GM18909 (cell line): ENCODE measurements around the gene PITPNM2.

ENCODE experiments used
- ATAC-seq: cut with Tn5 transposase; IDR thresholded peaks from one replicate; pipeline ENCODE4 v1.9.1; 2021; ENCODE audit warnings: mild to moderate bottlenecking; ENCODE audit not compliant: unreplicated experiment, poor library complexity

PITPNM2 gene

DNA sequence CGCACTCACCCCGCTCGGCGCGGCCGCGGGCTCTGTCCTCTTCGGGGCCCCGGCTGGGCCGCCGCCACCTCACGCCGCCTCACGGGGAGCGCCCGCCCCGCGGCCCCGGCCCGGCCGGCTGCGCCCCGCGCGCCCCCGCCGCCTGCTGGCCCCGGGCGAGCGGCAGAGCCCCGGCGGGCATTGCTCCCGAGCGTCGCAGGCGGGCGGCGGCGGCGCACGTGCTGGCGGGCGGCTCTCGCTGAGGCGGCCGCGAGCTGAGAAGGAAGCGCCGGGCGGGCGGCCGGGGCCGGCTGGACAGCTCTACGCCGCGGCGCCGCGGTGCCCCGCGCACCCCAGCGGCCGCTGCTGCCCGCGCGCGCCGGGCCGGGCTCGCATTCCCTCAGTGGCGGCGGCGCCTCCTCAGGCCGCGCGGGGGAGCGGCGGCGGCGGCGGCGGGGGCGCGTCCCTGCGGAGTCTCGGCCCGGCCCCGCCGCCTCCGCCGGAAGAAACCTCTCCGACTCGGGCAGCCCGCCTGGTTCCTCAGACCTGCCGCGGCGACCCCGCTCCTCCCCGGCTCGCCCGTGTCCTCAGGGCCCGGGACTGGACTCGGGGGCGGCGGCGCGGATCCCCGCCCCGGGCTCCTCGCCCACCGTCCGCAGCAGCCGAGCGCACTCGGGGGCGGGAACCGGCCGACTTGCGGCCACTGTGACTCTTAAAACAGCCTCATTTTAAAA lies at the start of gene PITPNM2:
TSS of gene PITPNM2 (minus strand) at position 347 of the 713 bp plus-strand sequence. CDS start 116,500 bp downstream, outside the sequence.
- ATAC-seq = peak; percentile 58

DNA sequence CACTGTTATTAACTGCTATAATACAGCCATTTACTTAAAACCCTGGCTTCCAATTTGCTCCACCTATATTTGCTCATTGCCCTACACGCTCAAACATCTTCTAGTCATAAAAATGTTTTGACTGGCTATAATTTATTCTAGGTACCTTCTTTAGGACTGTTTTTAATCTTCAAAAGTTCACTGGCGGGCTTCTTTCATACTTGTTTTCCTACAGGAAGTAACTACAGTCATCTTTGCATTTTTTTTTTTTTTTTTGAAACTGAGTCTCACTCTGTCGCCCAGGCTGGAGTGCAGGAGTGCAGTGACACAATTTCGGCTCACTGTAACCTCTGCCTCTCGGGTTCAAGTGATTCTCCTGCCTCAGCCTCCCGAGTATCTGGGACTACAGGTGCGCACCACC lies 49.5 kb upstream of the PITPNM2 start:
- no peak for ATAC-seq

DNA sequence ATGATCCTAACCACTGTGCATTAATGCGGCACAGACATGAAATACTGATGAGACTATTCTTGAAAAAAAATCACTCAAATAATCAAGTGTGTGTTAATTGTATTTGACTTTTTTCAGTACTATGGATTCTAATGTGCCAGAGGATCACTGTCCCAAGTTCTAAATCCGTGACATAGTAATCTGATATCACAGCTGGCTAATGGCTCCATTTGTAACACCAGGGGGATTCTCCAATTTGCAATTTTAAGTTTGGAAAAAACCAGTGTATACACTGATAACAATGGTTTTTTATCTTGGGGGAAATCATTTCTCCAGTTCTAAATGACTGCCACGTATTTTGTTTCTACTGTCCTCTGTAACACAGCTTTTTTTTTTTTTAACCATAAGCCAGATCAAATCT lies 49.0 kb upstream of the PITPNM2 start:
- no peak for ATAC-seq

DNA sequence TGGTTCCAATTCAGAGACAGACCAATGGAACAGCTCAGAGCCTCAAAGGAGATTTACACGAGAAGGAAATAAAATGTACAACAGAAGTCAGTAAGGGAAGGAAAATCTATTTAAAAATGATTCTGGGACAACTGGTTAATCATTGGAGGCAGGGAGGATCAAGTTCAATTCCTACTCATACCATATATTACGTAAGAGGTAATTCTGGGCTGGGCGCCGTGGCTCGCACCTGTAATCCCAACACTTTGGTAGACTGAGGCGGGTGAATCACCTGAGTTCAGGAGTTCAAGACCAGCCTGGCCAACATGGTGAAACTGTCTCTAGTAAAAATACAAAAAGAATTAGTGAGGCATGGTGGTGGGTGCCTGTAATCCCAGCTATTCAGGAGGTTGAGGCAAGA lies 36.7 kb upstream of the PITPNM2 start:
- ATAC-seq = no peak

DNA sequence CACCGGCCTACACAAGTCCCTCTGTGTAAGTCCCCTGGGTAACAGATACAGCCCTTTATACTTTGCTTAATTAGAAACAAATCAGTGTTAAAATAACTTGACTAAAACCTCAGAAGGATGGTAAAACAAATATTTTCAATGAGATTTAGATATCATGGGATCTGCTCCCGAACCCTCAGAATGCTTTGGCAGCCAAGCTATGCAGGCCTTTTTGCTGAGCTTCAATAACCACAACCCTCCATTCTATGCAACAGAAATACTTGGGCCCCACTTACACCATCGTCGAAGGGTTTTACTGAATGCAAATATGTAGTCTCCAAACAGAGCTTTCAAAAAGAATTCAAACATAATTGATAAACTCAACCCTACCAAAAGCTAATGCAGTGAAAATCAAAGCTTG lies 29.3 kb upstream of the PITPNM2 start:
- no peak for ATAC-seq

DNA sequence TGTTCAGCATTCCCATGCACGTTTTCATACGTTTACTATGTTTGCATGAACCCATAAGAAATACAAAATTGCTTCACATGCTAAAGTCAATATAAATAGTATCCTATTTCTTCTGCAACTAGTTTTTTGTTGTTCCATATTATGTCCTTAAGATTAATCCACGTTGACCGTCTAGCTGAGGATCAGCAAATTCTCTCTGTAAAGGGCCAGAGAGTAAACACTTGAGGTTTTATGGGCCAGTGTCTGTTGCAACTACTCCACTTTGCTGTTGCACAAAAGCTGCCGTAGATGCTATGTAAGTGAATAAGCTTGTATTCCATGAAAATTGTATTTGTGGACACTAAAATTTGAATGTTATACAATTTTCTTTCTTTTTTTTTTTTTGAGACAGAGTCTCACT lies 21.1 kb upstream of the PITPNM2 start:
- no peak for ATAC-seq

GRCh38 chr12:123167329-123167728 lies 16.4 kb upstream of the PITPNM2 start:
- ATAC-seq = no peak

GRCh38 chr12:123165537-123165936 lies 14.6 kb upstream of the PITPNM2 start:
- no peak for ATAC-seq

GRCh38 chr12:123164710-123165261 lies 13.9 kb upstream of the PITPNM2 start:
- ATAC-seq = no peak

DNA sequence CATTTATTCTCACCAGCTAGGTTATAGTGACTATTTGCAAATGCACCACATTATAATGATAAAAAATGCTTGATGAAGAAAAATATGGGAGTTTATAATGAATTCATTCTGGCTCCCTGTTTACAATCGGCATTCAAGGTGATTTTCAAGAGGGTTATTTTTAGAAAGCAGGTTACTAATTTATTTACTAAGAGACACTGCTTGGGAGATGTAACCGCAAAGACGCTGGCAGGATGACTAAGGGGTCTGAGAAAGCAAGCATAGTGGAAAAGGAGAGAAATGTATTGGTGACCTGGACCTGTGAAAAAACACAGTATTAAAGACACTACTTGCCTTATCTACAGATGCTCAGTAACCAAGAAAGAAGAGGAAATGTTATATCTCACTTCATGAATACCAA lies 13.3 kb upstream of the PITPNM2 start:
- ATAC-seq = no peak

DNA sequence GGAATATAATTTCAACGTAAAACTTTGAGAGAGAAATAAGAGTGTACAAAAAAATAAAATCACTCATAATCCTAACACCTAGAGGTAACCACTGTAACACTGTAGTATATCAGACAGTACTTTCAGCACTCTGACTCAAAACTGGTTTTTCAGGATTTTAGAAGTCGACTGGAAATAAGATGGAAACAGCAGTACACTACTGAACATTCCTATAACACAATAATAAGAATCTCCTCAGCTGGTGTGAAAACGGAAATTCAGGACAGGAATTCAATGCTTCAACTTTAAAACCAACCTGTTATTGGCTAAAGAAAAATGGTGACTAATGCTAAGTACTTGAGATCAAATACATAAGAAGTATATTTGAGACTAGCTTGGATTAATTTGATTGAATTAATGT lies 12.3 kb upstream of the PITPNM2 start:
- ATAC-seq = no peak

GRCh38 chr12:123160801-123161487 lies 10.1 kb upstream of the PITPNM2 start:
- ATAC-seq = no peak

DNA sequence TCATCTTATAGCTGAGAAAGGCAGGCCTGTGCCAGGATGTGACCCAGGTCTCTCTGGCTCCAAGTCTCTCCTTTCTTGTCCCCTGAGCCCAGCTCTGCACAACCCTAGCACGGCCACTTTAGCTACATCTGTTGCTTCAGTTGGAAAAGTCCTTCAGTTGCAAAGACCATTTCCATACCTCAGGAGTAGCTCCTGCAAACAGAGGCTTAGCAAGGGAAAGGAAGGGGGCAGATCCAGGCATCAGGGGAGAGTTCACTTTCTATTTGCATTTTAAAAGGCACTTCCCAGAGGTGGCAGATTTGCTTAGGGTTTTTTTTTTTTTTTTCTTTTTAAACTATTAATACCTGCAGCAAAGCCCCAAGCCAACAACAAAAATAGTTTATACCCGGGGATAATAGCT lies 3.0 kb upstream of the PITPNM2 start:
- ATAC-seq = no peak

GRCh38 chr12:123152833-123153232 lies 1.9 kb upstream of the PITPNM2 start:
- ATAC-seq = no peak

GRCh38 chr12:123151457-123152454 lies 866 bp upstream of the PITPNM2 start:
- ATAC-seq = peak; percentile 33

DNA sequence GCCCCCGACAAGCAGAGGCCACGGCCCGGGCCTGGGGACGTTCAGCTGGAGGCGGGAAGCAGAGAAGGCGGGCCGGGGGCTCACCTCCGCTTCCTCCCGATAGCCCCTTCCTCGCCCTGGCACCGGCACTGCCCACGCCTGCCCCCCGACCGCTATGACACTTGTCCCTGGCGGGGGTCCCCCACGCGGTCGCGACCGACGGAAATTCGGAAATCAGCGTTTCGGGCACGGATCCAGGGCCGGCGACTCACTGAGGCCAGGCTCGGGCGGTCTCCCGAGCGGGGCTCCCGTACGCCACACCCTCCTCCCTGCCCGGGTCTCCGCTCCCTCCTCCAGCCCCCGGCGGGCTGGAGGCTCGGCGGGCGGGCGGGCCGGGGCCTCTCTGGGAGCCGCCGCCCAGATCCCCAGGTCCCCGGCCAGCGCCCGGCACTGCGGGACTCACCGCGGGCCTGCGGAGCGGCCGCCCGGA lies 581 bp downstream of the PITPNM2 start:
- ATAC-seq = peak; percentile 21

- ATAC-seq = no peak
Observed at GRCh38 chr12:123149501-123150274, 1.2 kb downstream of the PITPNM2 start.

GRCh38 chr12:123149088-123149487 lies 1.8 kb downstream of the PITPNM2 start:
- ATAC-seq = no peak

- ATAC-seq = no peak
Observed at GRCh38 chr12:123148655-123149054, 2.2 kb downstream of the PITPNM2 start.

DNA sequence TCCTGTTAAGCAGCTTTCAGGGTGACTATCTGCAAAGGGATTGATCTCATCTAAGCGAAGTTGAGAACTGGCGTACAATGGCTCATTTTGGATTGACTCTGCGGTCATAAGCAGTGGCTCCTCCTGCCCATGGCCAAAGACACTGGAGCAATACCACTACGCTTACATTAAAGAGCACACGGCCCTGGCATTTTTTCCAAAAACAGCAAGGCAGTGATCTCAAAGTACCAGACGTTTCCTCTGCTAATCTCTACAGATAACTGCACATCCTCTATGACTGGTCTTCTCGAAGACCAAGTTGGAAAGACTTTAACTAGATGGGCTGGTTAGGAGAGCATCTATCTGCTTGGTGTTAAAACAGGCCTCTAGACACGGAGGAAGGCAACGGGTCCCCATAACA lies 2.7 kb downstream of the PITPNM2 start:
- ATAC-seq = no peak
